HAP-1 (cell line): ENCODE measurements around the gene MCM7.

Experiments
- DNase-seq, 2 experiments: peaks; one replicate each; pipeline ENCODE4 v3.0.0-alpha.2; 2016 to 2020; ENCODE audit warnings: low spot score in 2 of 2
- H3K27me3 ChIP-seq: fragments of 250-450 bp; sonication (Bioruptor Pico); 2 replicates; pipeline ENCODE4 v1.5.1; 2020; ENCODE audit warnings: low read depth, mild to moderate bottlenecking, moderate library complexity
- H3K36me3 ChIP-seq: fragments of 250-450 bp; sonication (Bioruptor Pico); replicated peaks from 2 replicates; pipeline ENCODE4 v1.5.1; 2020; ENCODE audit warnings: mild to moderate bottlenecking
- H3K4me1 ChIP-seq: fragments of 250-450 bp; sonication (Bioruptor Pico); 2 replicates; pipeline ENCODE4 v1.5.1; 2020; ENCODE audit warnings: mild to moderate bottlenecking
- H3K4me3 ChIP-seq: fragments of 250-450 bp; sonication (Bioruptor Pico); 2 replicates; pipeline ENCODE4 v1.5.1; 2020; ENCODE audit warnings: mild to moderate bottlenecking, moderate library complexity
- H3K9me3 ChIP-seq: fragments of 250-450 bp; sonication (Bioruptor Pico); 2 replicates; pipeline ENCODE4 v1.5.1; 2020; ENCODE audit warnings: mild to moderate bottlenecking, moderate library complexity
- in situ Hi-C: fragments of 300-500 bp; cut with MboI; formaldehyde crosslinking; loops from 3 replicates; pipeline ENCODE4 v1.14.3; 2020; ENCODE audit warnings: low sequenced_read_pairs, inconsistent platforms, mixed read lengths

Gene MCM7

GRCh38 chr7:100128637-100128963 is 27.4 kb upstream of the MCM7 start:
- no peaks in the 10 kb centered on the region for H3K27me3 ChIP-seq
- H3K4me1 ChIP-seq: peaks cover 16% of the 10 kb centered on the region
- H3K36me3 ChIP-seq: no peaks in the 10 kb centered on the region
- no peaks in the 10 kb centered on the region for H3K9me3 ChIP-seq
- in situ Hi-C loops: no loop called here
- DNase-seq: no peak
- H3K4me3 ChIP-seq: no peak overlapping the region

DNA sequence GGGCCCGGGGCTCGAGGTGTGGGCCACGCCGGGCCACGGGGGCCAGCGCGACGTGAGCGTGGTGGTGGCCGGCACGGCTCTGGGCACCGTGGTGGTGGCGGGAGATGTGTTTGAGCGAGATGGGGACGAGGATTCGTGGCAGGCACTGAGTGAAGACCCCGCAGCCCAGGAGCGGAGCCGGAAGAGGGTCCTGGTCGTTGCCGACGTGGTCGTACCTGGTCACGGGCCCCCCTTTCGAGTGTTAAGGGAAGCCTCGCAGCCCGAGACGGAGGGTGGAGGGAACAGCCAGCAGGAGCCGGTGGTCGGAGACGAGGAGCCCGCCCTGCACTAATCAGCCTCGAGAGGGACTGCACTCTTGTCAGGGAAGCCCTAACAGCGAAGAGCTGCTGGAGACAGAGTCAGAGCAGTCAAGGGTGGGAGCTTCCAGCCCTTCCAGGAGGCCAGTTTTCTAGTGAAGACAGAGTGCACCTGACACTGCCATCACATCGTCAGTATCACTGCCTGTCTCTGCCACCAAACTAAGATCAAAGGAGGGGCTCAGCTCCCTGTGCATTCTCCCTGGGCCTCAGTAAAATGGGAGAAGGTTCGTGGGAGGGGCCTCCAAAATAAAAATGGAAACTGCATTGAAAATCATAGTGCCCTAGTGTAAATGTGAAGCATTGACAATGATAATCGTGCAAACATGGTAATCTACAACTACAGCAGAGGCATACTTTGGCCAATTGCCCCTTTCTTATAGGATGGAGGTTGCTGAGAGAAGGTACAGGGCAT is 26.9 kb upstream of the MCM7 start:
- in situ Hi-C loops: no loop called here
- H3K36me3 ChIP-seq: no peaks in the 10 kb centered on the region
- peak overlapping the region; percentile 80 for H3K4me3 ChIP-seq
- peaks cover 16% of the 10 kb centered on the region for H3K4me1 ChIP-seq
- no peaks in the 10 kb centered on the region for H3K27me3 ChIP-seq
- peak; percentile 29 to 57 for DNase-seq
- no peaks in the 10 kb centered on the region for H3K9me3 ChIP-seq

DNA sequence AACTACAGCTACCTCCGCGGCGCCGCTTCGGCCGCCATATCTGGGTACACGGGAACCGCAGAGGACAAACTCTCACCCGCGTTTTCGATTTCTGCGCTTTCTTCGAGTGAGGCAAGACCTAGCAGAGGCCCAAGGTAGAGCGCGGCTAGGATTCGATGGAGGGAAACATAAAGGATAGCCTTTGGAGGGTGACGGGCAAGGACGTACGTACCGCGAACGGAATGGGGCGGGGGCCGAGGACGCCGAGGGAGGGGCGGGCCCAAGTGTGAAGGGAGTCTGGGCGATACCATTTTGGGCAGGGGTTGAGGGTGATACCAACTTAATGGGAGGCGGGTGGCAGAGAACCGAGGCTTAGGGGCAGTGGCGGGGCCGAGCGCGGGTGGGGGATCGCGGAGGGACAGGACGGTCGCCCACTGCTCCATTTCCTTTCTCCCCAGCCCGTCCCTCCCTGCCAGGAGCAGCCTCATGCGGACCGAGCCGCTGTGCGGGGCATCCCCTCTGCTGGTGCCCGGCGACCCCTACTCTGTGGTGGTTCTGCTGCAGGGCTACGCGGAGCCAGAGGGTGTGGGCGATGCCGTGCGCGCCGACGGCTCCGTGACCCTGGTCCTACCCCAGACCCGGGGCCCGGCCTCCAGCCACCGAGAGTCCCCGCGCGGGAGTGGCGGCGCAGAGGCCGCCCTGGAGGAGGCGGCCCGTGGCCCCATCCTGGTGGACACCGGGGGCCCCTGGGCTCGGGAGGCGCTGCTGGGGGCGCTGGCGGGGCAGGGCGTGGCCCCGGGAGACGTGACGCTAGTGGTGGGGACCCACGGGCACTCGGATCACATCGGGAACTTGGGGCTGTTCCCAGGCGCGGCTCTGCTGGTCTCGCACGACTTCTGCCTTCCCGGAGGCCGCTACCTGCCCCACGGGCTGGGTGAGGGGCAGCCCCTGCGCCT is 26.0 kb upstream of the MCM7 start, which contains the start of gene MBLAC1:
MBLAC1 (plus strand) TSS at position 37 of the 935 bp plus-strand sequence; CDS start at position 466, 429 bp downstream.
- Histone ChIP-seq H3K4me3 (peak within 1 kb of the TSS; percentile 80), H3K36me3 (no peaks in the 10 kb centered on the region; the same call in 1 of the 2 replicates), H3K27me3 (no peaks in the 10 kb centered on the region), H3K9me3 (no peaks in the 10 kb centered on the region), H3K4me1 (peaks cover 13% of the 10 kb centered on the region)
- in situ Hi-C loops: no loop called here
- peak; percentile 88 to 95 for DNase-seq

GRCh38 chr7:100126239-100126930 is 25.2 kb upstream of the MCM7 start:
- Histone ChIP-seq H3K36me3 (no peaks in the 10 kb centered on the region; the same call in 1 of the 2 replicates), H3K27me3 (no peaks in the 10 kb centered on the region), H3K4me3 (peak overlapping the region; percentile 80), H3K4me1 (peaks cover 10% of the 10 kb centered on the region), H3K9me3 (no peaks in the 10 kb centered on the region)
- no peak for DNase-seq
- in situ Hi-C loops: no loop called here

DNA sequence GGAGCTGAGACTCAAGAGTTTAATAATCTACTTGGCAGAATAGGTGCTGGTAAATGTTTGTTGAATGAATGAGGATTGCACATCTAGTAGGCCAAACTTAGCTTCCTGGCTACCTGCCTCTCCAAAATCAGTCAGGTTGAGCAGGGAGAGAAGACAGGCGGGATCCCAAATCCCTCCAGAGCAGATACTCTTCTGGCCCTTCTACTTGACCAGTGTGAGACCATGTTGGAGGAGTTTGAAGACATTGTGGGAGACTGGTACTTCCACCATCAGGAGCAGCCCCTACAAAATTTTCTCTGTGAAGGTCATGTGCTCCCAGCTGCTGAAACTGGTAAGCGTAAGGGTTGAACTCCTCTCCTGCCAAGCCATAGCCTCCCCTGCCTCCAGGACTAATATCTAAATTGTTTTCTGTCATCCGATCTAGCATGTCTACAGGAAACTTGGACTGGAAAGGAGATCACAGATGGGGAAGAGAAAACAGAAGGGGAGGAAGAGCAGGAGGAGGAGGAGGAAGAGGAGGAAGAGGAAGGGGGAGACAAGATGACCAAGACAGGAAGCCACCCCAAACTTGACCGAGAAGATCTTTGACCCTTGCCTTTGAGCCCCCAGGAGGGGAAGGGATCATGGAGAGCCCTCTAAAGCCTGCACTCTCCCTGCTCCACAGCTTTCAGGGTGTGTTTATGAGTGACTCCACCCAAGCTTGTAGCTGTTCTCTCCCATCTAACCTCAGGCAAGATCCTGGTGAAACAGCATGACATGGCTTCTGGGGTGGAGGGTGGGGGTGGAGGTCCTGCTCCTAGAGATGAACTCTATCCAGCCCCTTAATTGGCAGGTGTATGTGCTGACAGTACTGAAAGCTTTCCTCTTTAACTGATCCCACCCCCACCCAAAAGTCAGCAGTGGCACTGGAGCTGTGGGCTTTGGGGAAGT is 23.4 kb upstream of the MCM7 start:
- Histone ChIP-seq H3K4me1 (peaks cover 14% of the 10 kb centered on the region), H3K9me3 (no peaks in the 10 kb centered on the region), H3K36me3 (no peaks in the 10 kb centered on the region; the same call in 1 of the 2 replicates), H3K27me3 (no peaks in the 10 kb centered on the region), H3K4me3 (no peak overlapping the region)
- in situ Hi-C loops: no loop called here
- DNase-seq: no peak

GRCh38 chr7:100122568-100122967 is 21.4 kb upstream of the MCM7 start:
- in situ Hi-C loops: no loop called here
- Histone ChIP-seq H3K27me3 (no peaks in the 10 kb centered on the region), H3K4me3 (no peak overlapping the region), H3K4me1 (peaks cover 8% of the 10 kb centered on the region), H3K9me3 (no peaks in the 10 kb centered on the region), H3K36me3 (peaks cover 1% of the 10 kb centered on the region; the same call in 1 of the 2 replicates)
- no peak for DNase-seq

DNA sequence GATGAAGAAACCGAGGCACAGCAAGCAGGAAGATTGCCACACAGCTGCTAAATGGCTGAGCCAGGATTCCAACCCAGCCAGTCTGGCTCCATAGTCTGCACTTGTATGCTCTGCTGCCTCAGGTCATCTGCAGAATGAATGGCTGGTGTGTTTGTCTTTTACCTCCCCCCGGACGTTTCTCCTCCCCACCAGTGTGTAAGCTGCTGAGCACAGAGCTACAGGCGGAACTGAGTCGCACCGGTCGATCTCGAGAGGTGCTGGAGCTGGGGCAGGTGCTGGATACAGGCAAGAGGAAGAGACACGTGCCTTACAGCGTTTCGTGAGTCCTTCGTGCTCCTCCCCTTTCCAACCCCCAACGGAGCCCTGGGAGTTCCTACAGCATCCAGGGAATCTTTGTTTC is 20.9 kb upstream of the MCM7 start:
- in situ Hi-C loops: no loop called here
- H3K4me1 ChIP-seq: peaks cover 8% of the 10 kb centered on the region
- no peaks in the 10 kb centered on the region for H3K9me3 ChIP-seq
- H3K27me3 ChIP-seq: no peaks in the 10 kb centered on the region
- no peak for DNase-seq
- no peak overlapping the region for H3K4me3 ChIP-seq
- H3K36me3 ChIP-seq: peaks cover 5% of the 10 kb centered on the region; the same call in 1 of the 2 replicates

DNA sequence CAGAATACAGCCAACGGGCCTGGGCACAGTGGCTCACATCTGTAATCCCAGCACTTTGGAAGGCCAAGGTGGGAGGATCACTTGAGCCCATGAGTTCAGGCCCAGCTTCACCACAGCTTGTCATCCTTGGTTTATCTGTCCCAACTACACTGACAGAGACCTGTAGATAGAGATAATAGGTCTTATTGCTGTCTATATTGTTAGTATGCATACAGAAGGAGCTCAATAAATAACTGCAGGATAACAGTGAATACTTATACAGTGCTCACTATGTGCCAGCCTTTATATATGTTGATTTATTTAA is 19.5 kb upstream of the MCM7 start:
- H3K4me1 ChIP-seq: peaks cover 8% of the 10 kb centered on the region
- H3K4me3 ChIP-seq: peak overlapping the region; percentile 84; the same call in 1 of the 2 replicates
- H3K36me3 ChIP-seq: peaks cover 5% of the 10 kb centered on the region; the same call in 1 of the 2 replicates
- no peaks in the 10 kb centered on the region for H3K9me3 ChIP-seq
- no peak for DNase-seq
- in situ Hi-C loops: no loop called here
- no peaks in the 10 kb centered on the region for H3K27me3 ChIP-seq

DNA sequence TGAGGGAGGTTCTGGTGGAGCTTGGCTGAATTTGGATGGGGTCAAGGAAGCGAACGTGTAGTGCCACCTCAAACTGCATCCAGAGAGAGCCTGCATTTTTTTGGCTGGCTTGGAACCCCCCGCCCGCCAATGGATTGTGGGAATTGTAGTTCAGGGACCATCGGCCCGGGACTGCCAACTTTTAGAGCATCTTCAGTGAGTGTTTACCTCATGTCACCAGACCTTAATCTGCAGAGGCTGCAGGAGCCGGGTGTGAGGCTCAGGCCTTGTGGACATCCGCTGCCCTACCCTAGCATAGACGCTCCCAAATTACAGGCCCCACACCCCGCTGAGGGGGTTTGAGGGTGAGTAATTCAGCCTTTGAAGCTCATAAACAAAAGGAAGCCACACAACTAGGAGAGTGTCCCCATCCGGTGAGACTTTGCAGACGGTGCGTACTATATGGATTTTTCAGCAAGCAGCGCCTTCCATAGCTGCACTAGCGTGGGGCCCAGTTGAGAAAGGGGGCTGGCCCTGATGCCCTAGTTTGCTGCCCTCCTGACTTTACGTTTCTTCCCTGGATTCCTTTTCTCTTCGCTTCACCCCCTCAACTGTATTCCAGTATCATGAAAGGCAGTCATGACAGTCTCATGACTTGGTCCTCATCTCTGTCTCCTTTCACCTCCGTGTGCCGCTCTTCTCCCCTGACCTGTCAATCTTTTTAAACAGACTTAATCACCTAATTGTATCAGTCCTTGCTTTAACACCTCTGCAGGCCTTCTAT is 19.0 kb upstream of the MCM7 start:
- H3K36me3 ChIP-seq: peaks cover 5% of the 10 kb centered on the region; the same call in 1 of the 2 replicates
- no peaks in the 10 kb centered on the region for H3K27me3 ChIP-seq
- in situ Hi-C loops: no loop called here
- H3K9me3 ChIP-seq: no peaks in the 10 kb centered on the region
- peaks cover 8% of the 10 kb centered on the region for H3K4me1 ChIP-seq
- DNase-seq: peak; percentile 56 to 81
- H3K4me3 ChIP-seq: peak overlapping the region; percentile 84

GRCh38 chr7:100119072-100119969 is 18.1 kb upstream of the MCM7 start, which contains the start of the genes CNPY4 and TAF6:
CNPY4 (plus strand) TSS chr7:100119634; CDS start chr7:100119745, 111 bp downstream.
TAF6 (minus strand) TSS chr7:100119358; CDS start chr7:100114209, 5,149 bp downstream.
- Histone ChIP-seq H3K4me3 (peak within 1 kb of the TSS; percentile 84), H3K36me3 (peaks cover 5% of the 10 kb centered on the region; the same call in 1 of the 2 replicates), H3K9me3 (no peaks in the 10 kb centered on the region), H3K4me1 (peaks cover 8% of the 10 kb centered on the region), H3K27me3 (no peaks in the 10 kb centered on the region)
- in situ Hi-C loops: no loop called here
- DNase-seq: peak; percentile 94 to 97

DNA sequence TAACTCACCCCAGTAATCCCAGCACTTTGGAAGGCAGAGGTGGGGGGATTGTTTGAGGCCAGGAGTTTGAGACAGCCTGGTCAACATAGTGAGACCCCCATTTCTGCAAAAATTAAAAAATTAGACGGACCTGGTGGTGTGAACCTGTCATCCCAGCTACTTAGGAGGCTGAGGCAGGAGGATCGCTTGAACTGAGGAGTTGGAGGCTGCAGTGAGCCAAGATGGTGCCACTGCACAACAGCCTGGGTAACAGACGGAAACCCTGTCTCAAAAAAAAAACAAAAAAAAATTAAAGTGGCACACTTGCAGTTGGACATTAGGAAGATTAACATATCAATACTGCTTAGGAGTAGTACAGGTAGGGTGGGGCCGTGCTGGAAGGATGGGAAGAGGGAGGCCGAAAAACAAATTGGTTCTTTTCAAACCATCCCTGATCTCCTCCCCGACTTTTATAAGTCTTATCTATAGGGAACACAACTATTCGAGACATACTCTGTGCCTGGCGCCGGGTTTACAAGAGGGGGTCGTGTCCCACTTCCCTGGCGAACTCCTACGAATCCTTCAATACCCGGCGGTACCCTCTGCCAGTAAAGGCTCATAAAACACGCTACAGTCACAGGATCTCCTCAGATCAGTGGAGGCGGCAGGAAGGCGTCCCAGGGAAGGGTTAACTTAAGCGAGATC is 17.3 kb upstream of the MCM7 start:
- in situ Hi-C loops: no loop called here
- peaks cover 9% of the 10 kb centered on the region for H3K36me3 ChIP-seq
- H3K27me3 ChIP-seq: no peaks in the 10 kb centered on the region
- peak overlapping the region; percentile 84 for H3K4me3 ChIP-seq
- no peaks in the 10 kb centered on the region for H3K9me3 ChIP-seq
- peaks cover 8% of the 10 kb centered on the region for H3K4me1 ChIP-seq
- peak in 1 of 2 experiments; percentile 25 for DNase-seq
